Measurements from ENCODE around the gene PHACTR4.
"Not testable (repeated sequence)": the region's sequence is repeated elsewhere in the genome, so short reads cannot be mapped to it uniquely, and the experiment has no call there.

PHACTR4 gene

DNA sequence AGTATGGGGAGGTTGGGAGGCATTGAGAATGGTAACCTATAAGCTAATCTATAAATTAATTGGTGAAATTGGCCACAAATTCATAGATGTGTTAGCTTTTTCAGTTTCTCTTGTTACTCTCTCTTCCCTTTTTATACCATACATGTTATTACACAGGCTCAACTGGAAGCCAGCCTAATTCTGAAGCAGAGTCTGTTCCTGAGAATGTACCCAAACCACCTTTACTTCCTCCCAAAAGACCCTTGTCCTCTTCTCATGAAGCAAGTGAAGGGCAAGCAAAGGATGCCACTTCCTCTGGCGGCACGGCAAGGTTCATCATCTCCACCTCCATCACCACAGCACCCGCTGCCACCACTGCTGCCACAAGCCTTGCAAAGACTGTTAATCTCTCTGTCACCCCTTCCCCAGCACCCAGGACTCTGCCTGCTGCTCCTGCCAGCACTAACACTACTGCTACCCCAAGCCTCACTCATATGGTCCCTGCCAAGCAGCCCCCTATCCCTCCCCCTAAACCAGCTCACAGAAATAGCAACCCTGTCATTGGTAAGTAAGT is 96.8 kb downstream of the PHACTR4 start:
- H3K27ac ChIP-seq = no peak overlapping the region
- no peak overlapping the region for H3K4me3 ChIP-seq

DNA sequence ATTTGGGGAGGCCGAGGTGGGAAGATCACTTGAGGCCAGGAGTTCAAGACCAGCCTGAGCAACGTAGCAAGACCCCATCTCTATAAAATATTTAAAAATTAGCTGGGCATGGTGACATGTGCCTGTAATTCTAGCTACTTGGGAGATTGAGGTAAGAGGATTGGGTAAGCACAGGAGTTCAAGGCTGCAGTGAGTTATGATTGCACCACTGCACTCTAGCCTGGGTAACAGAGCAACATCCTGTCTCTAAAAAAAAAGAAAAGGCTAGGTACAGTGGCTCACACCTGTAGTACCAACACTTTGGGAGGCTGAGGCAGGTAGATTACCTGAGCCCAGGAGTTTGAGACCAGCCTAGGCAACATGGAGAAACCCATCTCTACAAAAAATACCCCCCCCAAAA is 100.6 kb downstream of the PHACTR4 start:
- H3K4me3 ChIP-seq = no peak overlapping the region
- no peak overlapping the region for H3K27ac ChIP-seq

DNA sequence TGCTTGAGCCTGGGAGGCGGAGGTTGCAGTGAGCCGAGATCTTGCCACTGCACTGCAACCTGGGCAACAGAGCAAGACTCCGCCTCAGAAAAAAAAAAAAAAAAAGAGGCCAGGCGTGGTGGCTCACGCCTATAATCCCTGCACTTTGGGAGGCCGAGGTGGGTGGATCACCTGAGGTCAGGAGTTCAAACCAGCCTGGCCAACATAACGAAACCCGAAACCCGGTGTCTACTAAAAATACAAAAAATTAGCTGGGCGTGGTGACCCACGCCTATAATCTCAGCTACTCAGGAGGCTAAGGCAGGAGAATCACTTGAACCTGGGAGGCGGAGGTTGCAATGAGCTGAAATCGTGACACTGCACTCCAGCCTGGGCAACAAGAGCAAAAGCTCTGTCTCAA is 110.0 kb downstream of the PHACTR4 start:
- not testable (repeated sequence) for H3K4me3 ChIP-seq, H3K27ac ChIP-seq

DNA sequence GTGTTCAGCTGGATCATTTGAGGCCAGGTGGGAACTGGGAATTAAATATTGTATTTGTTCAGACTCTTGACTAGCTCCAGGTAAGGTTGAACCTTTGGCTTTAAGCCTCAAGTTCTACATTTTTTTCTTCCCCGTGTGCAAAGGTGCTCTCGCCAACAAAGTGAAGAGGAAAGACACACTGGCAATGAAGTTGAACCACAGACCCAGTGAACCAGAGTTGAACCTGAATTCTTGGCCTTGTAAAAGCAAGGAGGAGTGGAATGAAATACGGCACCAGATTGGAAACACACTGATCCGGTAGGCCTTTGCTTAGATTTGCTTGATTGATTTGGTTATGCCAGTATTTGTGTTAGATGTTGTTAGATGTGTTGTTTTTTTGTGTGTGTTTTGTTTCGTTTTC is 110.8 kb downstream of the PHACTR4 start:
- no peak overlapping the region for H3K4me3 ChIP-seq
- no peak overlapping the region for H3K27ac ChIP-seq

DNA sequence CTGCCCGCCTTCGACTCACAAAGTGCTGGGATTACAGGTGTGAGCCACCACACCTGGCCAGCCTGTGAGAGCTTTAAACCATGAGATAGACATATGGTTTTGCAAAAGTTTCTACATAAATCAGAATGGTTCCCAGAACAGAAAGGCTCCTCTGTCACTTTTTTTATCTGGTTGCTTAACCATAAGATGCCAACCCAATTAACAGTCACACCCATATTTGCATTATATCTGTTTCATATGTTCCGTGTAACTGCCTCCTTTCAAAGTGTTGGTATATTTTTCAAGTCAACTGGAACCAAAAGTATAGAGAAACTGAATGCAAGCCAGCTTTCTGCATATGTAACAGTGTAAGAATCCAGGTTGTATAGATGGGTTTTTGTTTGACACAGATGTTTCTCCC is 112.6 kb downstream of the PHACTR4 start:
- no peak overlapping the region for H3K27ac ChIP-seq
- no peak overlapping the region for H3K4me3 ChIP-seq

DNA sequence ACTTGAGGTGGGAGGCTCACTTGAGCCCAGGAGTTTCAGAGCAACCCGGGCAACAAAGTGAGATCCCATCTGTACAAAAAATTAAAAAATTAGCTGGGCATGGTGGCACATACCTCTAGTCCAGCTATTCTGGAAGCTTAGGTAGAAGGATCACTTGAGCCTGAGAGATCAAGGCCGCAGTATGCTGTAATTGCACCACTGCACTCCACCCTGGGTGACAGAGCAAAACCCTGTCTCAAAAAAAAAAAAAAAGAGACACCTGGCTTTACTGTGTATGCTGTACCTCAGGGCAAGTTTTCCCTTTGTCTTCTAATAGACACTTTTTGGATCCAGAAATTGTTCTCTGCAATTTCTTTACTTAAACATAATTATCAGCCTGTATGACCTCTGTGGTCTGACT is 113.2 kb downstream of the PHACTR4 start:
- no peak overlapping the region for H3K27ac ChIP-seq
- no peak overlapping the region for H3K4me3 ChIP-seq

DNA sequence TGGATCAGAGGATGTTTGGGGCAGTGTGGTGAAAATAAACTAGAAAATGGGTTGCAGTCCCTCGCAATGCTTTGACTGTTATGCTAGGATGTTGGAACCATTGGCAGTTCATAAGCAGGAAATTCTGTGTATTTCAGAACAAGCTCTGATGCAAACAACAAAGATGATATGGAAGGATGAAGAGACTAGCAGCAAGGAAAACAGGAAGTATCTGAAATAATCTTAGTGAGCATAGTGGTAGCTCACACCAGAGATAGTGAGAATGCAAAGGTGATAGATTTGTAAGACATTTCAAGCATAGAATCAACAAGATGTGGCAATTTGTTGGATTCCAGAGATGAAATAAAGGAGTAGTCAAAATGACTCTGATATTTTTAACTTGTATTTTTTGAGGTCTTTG is 125.2 kb downstream of the PHACTR4 start:
- H3K4me3 ChIP-seq = no peak overlapping the region

DNA sequence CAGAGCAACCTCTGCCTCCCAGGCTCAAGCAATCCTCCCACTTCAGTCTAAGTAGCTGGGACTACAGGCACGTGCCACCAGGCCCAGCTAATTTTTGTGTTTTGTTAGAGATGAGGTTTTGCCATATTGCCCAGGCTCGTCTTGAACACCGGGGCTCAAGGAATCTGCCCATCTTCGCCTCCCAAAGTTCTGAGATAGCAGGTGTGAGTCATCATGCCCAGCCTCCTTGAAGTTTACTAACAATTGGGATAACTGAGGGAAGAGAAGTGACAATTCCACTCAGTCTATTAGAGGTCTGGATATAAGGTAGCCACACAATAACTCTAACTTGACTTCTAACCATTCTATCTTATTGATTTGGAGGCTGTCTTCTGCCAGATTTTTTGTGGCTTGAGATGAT is 130.0 kb downstream of the PHACTR4 start:
- H3K4me3 ChIP-seq = no peak overlapping the region
- H3K27ac ChIP-seq = no peak overlapping the region

More for the DNA sequence above, 125.2 kb downstream of the PHACTR4 start:
- H3K27ac ChIP-seq = no peak overlapping the region

DNA sequence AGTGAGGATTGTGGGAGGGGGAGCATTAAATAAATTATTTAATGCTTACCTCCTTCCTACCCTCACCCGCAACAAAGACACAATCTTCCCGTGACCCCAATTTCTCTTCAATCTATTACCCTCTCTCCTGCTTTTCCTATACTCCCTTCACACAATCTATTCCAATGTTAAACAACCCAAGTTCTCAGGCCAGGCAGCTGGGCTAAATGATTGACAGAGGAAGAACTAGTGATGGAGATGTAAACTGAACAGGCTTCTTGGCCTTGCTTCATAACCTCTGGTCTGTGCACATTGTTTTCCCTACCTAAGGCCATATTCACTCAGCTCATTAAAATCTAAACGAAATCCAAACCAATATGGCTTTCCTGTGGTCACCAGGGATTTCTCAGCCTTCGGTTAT is 132.4 kb downstream of the PHACTR4 start:
- no peak overlapping the region for H3K27ac ChIP-seq
- no peak overlapping the region for H3K4me3 ChIP-seq

DNA sequence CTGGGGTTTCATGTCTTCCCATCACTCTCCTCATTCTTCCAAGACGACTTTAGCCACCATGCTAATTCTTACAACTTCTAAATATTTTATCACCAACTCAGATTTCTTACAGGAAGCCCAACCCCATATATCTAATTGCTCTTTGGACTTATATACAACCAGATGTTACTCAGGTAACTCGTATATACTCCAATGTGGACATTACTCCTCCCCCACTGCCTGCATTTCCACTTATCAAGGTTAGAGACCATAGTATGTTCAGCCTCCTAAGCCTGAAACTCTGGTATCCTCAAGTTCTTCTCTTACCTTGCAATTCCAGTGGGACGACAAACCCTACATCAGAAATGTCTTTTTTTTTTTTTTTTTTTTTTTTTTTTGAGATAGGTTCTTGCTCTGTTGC is 133.6 kb downstream of the PHACTR4 start:
- Histone ChIP-seq H3K4me3 (no peak overlapping the region), H3K27ac (no peak overlapping the region)

DNA sequence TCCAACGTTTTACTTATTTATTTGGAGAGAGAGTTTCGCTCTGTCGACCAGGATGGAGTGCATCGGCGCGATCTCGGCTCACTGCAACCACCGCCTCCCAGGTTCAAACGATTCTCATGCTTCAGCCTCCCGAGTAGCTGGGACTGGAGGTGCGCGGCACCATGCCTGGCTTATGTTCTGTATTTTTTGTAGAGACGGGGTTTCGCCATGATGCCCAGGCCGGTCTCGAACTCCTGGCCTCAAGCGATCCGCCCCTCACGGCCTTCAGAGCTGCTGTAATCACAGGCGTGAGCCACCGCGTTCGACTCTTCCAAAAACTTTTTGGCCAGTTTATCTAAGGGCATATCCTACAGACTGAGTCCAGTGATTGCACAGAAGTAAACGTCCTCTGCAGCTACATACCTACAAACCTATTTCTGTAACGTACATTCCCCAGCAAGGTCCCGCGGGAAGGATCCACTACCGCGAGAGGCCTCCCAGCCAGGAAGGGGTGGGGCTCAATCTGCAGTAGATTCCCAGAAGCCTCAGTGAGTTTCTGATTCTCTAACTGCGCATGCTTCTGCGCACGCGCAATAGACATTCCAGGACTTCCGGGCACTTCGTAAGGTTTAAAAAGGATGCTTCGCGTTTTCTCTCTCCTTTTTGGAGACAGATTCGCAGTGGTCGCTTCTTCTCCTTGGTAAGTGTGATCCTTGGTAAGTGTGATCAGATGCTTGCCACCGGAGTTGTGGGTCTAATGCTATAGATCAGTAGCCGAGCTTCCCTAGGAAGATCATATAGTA is 136.1 kb downstream of the PHACTR4 start, which contains the start of gene RCC1:
RCC1 (plus strand) TSS at position 638 of the 782 bp plus-strand sequence. CDS start 23,824 bp downstream, outside the sequence.
- Histone ChIP-seq H3K27ac (peak within 1 kb of the TSS; percentile 54 to 96 (median 90)), H3K4me3 (peak within 1 kb of the TSS; percentile 65 to 86 (median 83))

DNA sequence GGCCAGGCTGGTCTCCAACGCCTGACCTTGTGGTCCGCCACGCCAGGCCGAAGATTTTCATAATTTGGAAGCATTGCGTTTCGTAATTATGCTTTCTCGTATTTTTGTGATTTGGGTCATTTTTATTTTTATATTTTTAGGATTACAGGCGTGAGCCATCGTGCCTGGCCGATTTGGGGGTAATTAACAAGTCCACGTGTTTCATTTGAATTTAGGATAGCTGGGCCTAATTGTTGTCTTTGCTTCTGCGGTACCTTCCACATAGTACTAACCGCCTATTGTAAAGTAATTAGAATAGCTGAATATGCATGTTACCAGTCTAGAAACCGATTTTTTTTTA is 137.3 kb downstream of the PHACTR4 start:
- Histone ChIP-seq H3K4me3 (peak overlapping the region; percentile 65 to 86 (median 83)), H3K27ac (peak overlapping the region; percentile 54 to 96 (median 90))

DNA sequence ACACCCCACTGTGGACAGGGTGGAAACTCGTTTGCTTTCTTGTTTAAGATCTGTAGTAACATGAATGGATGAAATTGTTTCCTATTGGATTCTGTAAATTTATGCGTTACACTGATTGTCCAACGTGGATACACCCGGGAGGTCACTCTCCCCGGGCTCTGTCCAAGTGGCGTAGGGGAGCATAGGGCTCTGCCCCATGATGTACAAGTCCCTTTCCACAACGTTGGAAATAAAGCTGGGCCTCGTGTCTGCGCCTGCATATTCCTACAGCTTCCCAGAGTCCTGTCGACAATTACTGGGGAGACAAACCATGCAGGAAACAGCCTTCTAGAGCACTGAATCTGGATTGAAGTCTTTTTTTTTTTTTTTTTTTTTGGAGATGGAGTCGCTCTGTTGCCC is 137.7 kb downstream of the PHACTR4 start:
- Histone ChIP-seq H3K27ac (peak overlapping the region in 20 of 21 experiments; percentile 78 to 96 (median 90)), H3K4me3 (peak overlapping the region; percentile 65 to 86 (median 83))

DNA sequence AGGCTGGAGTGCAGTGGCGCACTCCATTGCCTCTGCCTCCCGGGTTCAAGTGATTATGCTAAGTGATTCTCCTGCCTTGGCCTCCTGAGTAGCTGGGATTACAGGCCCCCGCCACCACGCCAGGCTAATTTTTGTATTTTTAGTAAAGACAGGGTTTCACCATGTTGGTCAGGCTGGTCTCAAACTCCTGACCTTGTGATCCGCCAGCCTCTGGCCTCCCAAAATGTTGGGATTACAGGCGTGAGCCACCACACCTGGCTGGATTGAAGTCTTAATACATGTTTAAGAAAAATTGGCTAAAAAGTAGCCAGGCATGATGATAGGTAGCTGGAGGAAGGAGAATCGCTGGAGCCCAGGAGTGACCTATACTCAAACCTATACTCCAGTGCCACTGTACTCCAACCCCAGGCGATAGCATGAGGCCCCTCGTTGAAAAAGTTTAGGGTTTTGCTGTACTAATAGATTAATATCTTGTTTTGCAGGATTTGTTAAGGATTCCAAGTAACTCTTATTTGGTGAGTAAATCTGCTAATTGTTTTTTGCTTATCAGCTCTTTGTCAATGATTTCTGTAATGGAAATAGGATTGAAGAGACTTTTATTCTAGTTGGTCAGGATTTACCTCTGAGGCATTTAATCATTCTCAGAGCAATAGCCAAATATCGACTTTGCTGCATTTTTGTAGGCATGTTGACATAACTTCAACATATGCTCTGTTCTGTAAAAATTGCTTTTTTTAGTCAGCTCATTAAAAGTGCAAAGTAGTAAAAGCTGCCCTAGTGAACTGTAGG is 138.3 kb downstream of the PHACTR4 start:
- peak overlapping the region in 20 of 21 experiments; percentile 38 to 96 (median 90) for H3K27ac ChIP-seq
- peak overlapping the region; percentile 65 to 86 (median 83) for H3K4me3 ChIP-seq

DNA sequence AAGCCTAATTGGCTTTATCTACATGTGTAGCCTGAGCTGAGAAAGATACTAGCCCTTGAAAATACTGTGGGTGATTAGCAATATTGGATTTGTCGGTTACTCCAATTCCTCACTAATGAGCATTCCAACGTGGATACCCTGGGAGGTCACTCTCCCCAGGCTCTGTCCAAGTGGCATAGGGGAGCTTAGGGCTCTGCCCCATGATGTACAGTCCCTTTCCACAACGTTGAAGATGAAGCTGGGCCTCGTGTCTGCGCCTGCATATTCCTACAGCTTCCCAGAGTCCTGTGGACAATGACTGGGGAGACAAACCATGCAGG is 138.9 kb downstream of the PHACTR4 start:
- peak overlapping the region; percentile 65 to 86 (median 83) for H3K4me3 ChIP-seq
- peak overlapping the region in 19 of 21 experiments; percentile 37 to 96 (median 89) for H3K27ac ChIP-seq

DNA sequence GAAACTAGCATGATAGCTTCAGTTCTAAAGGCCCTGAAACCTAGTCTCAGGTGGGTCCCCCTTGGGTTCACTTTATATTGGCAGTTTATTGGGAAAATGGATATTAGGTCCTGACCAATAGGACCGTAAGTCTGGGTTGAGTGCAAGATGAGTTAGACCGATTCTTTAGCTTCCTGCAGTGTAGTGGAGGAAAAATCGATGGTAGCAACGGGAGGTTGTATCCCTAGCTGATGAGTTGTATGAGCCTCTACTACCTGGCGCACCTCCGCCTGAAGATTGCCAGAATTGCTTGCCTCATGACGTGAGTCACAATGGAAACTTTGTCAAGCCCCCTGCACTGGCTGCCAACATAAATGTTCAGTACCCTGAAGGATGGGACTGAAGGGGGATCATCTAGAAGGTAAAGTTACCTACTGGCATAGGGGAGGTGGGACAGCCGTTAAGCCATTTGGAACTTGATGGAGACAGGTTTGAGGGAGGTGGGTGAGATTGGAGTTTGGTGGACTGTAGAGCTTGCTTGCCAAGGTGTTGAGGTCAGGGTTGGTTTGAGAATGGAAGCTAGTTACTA is 140.2 kb downstream of the PHACTR4 start:
- Histone ChIP-seq H3K4me3 (peak overlapping the region in 1 of 7 experiments; percentile 83), H3K27ac (peak overlapping the region in 15 of 21 experiments; percentile 15 to 96 (median 87))

DNA sequence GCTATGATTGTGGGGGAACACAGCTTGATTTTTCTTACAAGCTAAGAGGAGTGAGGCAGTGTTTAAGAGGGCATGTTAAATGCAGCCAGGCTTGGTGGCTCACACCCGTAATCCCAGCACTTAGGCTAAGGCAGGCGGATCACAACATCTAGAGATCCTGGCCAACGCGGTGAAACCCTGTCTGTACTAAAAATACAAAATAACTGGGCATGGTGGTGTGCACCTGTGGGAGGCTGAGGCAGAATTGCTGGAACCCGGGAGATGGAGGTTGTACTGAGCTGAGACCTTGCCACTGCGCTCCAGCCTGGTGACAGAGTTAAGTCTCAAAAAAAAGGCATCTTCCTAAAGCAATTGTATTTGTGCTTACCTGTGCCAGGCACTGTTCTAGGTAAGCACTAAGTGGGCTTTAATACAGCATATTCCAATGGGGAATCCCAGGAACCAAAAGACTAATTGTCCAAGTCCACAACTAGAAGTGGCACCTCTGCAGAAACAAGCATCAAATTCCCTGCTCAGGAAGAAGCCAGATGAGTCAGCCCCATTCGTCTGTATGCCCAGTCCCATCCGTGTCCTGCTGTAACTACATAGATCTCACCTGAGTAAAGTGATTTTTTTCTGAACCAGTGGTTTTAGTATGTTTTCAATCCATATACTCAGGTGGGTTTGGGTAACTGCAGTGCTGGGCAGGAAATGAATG is 140.9 kb downstream of the PHACTR4 start:
- H3K27ac ChIP-seq = peak overlapping the region in 13 of 21 experiments; percentile 6 to 96 (median 66)
- H3K4me3 ChIP-seq = peak overlapping the region in 1 of 7 experiments; percentile 83

DNA sequence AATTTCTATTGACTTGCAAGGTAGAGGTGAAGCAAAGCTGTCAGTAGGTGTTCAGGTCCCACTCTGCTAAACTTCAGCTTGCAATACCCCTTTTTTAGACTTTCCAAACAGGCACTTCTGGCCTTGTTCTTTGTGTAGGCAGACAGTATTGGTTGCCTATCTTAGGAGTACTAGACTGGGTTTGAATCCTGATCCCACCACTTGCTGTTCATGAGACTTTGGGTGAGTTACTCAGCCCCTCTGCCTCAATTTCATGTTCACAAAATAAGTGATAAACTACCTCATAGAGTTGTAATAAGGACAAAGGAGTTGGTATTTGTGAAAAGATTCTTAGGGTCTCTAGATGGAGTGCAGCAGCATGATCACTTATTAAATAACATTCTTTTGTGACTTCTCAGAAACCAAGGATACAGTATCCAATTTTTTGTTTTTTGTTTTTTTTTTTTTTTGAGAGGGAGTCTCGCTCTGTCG is 141.5 kb downstream of the PHACTR4 start:
- H3K27ac ChIP-seq = peak overlapping the region in 2 of 21 experiments; percentile 14 to 89
- H3K4me3 ChIP-seq = no peak overlapping the region

DNA sequence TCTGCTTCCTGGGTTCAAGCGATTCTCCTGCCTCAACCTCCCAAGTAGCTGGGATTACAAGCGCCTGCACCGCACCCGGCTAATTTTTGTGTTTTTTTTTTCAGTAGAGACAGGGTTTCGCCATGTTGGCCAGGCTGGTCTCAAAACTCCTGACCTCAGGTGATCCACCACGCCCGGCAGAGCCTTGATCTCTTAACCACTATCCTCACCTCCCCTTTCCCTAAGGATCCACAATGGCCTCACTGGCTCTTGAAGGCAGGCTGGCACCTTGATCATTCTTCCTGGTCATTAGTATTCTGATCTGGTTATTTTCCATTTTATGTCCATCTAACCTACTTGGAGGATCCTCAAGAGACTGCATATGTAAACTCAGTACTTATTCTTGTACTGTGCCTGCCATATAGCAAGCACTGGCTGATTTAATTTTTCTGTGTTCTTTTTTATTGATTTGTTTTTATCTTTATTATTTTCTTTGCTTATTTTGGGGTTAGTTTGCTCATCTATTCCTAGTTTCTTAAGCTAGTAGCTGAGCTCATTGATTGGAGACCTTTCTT is 142.6 kb downstream of the PHACTR4 start:
- peak overlapping the region in 1 of 21 experiments; percentile 15 for H3K27ac ChIP-seq
- H3K4me3 ChIP-seq = no peak overlapping the region

All from skin epidermis (tissue), 12 donors.